Measurements from ENCODE around the gene ATP8B3. TPM values are rescaled to one million over a fixed set of nuclear protein-coding genes. Genes with fewer than 3 reads are reported as not detected.
A peak's percentile ranks its signal among the peaks of the same experiment; 100 is the strongest.

ATP8B3 gene
- total and polyA plus RNA-seq, 10 of the 15 experiments (the other 5 are each of a cell fraction or from before 2014, with no cell fraction given), result 0.13 to 1.7 (median 0.52) TPM

- BruUV-seq (replicated peaks), result no TSS peak
- SMC1A ChIA-PET (ENCODE audit: uncharacterized antibody, unreplicated experiment), result no interaction called here
- no peak for TF ChIP-seq ZBTB11 (CRISPR knock-in tag; IDR thresholded peaks at IDR 0.05)
- 0 out of 2 replicates have a peak, but pooled peaks have one; percentile 5 for TF ChIP-seq TCF12 (IDR thresholded peaks at IDR 0.05; ENCODE audit: low read depth, low read length)
- TF ChIP-seq KLF5 (IDR thresholded peaks at IDR 0.05; ENCODE audit: partially characterized antibody), result no peak
- no peak for TF ChIP-seq BRCA1 (IDR thresholded peaks at IDR 0.05; ENCODE audit: low read depth, low read length)
- TF ChIP-seq JUNB (IDR thresholded peaks at IDR 0.05), result peak; percentile 29
- no peak for TF ChIP-seq ESRRA (IDR thresholded peaks at IDR 0.05; ENCODE audit: low read length)
- TF ChIP-seq YY1 (IDR thresholded peaks at IDR 0.05; ENCODE audit: low read depth, low read length), result no peak
- TF ChIP-seq RAD21 (IDR thresholded peaks at IDR 0.05; ENCODE audit: insufficient read depth, low read depth, low read length), result no peak
- no peak for TF ChIP-seq BCL11A (IDR thresholded peaks at IDR 0.05; ENCODE audit: low read depth, low read length)
- no peak for TF ChIP-seq NRF1 (conservative IDR thresholded peaks at IDR 0.05; ENCODE audit: low read depth, low read length)
- no peak for TF ChIP-seq IKZF1 (conservative IDR thresholded peaks at IDR 0.05)
- TF ChIP-seq FOS (IDR thresholded peaks at IDR 0.05; ENCODE audit: borderline replicate concordance, extremely low read depth, insufficient read length), result no peak
- no peak for TF ChIP-seq WRNIP1 (IDR thresholded peaks at IDR 0.05; ENCODE audit: borderline replicate concordance, low read depth, low read length)
- TF ChIP-seq YBX1 (IDR thresholded peaks at IDR 0.05), result no peak
- TF ChIP-seq ZBTB33 (IDR thresholded peaks at IDR 0.05), result no peak
- TF ChIP-seq NFYB (IDR thresholded peaks at IDR 0.05; ENCODE audit: insufficient read depth, low read depth, low read length), result no peak
- TF ChIP-seq HDAC6 (IDR thresholded peaks at IDR 0.05; ENCODE audit: unreplicated experiment), result no peak
- TF ChIP-seq ETV6 (conservative IDR thresholded peaks at IDR 0.05 in 1 of 2, IDR thresholded peaks at IDR 0.05 in 1 of 2; ENCODE audit: borderline replicate concordance in 1 of 2, low read depth in 1 of 2), result no peak
- H3K9me3 ChIP-seq (replicated peaks; ENCODE audit: control insufficient read depth, insufficient read depth, low read length), result no peaks in the 10 kb centered on the region
- POLR2A ChIA-PET, result interaction anchor here (0.6 kb wide), 1 partner anchor 706 kb away, joined by 3 read pairs; no protein-coding TSS in a partner anchor
- no peak overlapping the region for H3K27ac ChIP-seq (ENCODE audit: control insufficient read depth, insufficient read depth)
- in situ Hi-C loops (cut with MboI) (no loop called here), intact Hi-C loops (cut with micrococcal nuclease; ENCODE audit: unreplicated experiment) (no loop called here)
- no peaks in the 10 kb centered on the region for H3K79me2 ChIP-seq (ENCODE audit: control insufficient read depth, insufficient read depth, low read length)
- RAD21 ChIA-PET (ENCODE audit: unreplicated experiment), result interaction anchor here (0.5 to 1.0 kb wide), 3 partner anchors 30 to 395 kb away, joined by 3 read pairs; no protein-coding TSS in a partner anchor
- peaks cover 12% of the 10 kb centered on the region for H3K4me1 ChIP-seq (ENCODE audit: control insufficient read depth, insufficient read depth, low read length)
- ATAC-seq (peak; percentile 71), FAIRE-seq (no peak), DNase-seq (ENCODE audit: low read depth, low spot score) (no peak)
- H3K4me3 ChIP-seq, result no peak overlapping the region
- CTCF ChIA-PET, result interaction anchor here (0.6 kb wide), 1 partner anchor 103 kb away, joined by 3 read pairs; no protein-coding TSS in a partner anchor
- peaks cover 15 to 24% of the 10 kb centered on the region in 2 experiments for H3K27me3 ChIP-seq (replicated peaks in 1 of 2; ENCODE audit: control insufficient read depth in 2 of 2, insufficient read depth in 2 of 2, low read length in 1 of 2)
- H3K36me3 ChIP-seq (ENCODE audit: control insufficient read depth in 2 of 2, insufficient read depth in 2 of 2, low read length in 1 of 2), result no peaks in the 10 kb centered on the region
- H4K20me1 ChIP-seq (ENCODE audit: control insufficient read depth, insufficient read depth), result no peaks in the 10 kb centered on the region
- no peak overlapping the region for H2AFZ ChIP-seq (ENCODE audit: control insufficient read depth, low read depth, low read length)
- WGBS (ENCODE audit: insufficient coverage, insufficient replicate concordance, low lambda C conversion rate, missing lambda C conversion rate), result 6% methylated on average over 19 of the region's 22 CpGs
- H3K9ac ChIP-seq (ENCODE audit: control insufficient read depth, insufficient read depth, low read length), result no peak overlapping the region
- peak overlapping the region; percentile 49 for H3K4me2 ChIP-seq (ENCODE audit: control insufficient read depth, insufficient read depth)
Measured at GRCh38 chr19:1747285-1748114, 64.6 kb downstream of the ATP8B3 start.

Measured in GM12878 (cell line).